B cell (primary cell): ENCODE results near the gene ABL1.

Source experiments
- CTCF ChIP-seq: fragments of 200-600 bp; IDR thresholded peaks from one replicate; pipeline ENCODE4 v1.8.0; 2022; ENCODE audit warnings: antibody characterized with exemption, mild to moderate bottlenecking
- EZH2 ChIP-seq: IDR thresholded peaks from 2 replicates; pipeline ENCODE4 v1.6.1; 2012; ENCODE audit warnings: borderline replicate concordance, low read depth, mild to moderate bottlenecking, moderate library complexity, low read length; ENCODE audit not compliant: insufficient read depth, poor library complexity, severe bottlenecking

GRCh38 chr9:130866474-130866965 lies 31.5 kb downstream of the ABL1 start:
- peak; percentile 79 for TF ChIP-seq CTCF
- no peak for TF ChIP-seq EZH2
